Endometrial microvascular endothelial cells (primary cell): ENCODE results near the gene DENND1C. TPM values are rescaled to one million over a fixed set of nuclear protein-coding genes. Genes with fewer than 3 reads are reported as not detected.

Source experiments
- in situ Hi-C: cut with HindIII; loops from 2 replicates; pipeline ENCODE4 v1.10.0; 2017; ENCODE audit warnings: low sequenced_read_pairs, low pct_unique_long_range_greater_than_20kb; ENCODE audit errors: inconsistent ontology term
- total RNA-seq: library from RNA; depleted of rRNA; stranded (reverse); fragments of >200 nt; gene quantifications from one replicate; pipeline ENCODE4 v1.2.3, GENCODE V29; 2015; ENCODE audit errors: inconsistent ontology term

The DENND1C gene
- total RNA-seq, 1 donor from 2014 or later, result not detected

GRCh38 chr19:6484230-6484629 lies 2.6 kb upstream of the DENND1C start:
- in situ Hi-C loops, result no loop called here

DNA sequence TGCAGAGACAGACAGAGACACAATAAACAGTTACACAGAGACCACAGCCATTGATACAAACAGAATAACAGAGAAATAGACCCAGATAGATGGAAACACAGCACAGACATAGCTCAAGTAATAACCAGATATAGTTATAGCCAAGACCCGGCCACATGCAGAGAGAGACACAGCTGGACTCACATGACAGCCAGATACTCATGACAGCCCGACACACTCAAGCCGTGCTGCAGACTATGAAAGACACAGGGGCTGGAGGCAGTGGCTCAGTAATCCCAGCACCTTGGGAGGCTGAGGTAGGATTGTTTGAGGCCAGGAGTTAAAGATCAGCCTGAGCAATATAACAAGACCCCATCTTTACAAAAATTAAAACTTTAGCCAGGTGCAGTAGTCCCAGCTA lies 1.6 kb upstream of the DENND1C start:
- in situ Hi-C loops, result no loop called here

DNA sequence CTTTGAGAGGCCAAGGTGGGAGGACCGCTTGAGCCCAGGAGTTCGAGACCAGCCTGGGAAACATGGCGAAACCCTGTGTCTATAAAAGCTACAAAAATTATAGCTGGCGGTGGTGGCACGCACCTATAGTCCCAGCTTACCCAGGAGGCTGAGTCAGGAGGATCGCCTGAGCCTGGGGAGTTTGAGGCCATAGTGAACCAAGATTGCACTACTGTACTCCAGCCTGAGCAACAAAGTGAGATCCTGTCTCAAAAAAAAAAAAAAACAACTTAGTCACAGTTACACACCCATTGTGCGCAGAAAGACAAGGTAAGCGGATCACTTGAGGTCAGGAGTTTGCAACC lies 728 bp upstream of the DENND1C start:
- in situ Hi-C loops, result no loop called here

DNA sequence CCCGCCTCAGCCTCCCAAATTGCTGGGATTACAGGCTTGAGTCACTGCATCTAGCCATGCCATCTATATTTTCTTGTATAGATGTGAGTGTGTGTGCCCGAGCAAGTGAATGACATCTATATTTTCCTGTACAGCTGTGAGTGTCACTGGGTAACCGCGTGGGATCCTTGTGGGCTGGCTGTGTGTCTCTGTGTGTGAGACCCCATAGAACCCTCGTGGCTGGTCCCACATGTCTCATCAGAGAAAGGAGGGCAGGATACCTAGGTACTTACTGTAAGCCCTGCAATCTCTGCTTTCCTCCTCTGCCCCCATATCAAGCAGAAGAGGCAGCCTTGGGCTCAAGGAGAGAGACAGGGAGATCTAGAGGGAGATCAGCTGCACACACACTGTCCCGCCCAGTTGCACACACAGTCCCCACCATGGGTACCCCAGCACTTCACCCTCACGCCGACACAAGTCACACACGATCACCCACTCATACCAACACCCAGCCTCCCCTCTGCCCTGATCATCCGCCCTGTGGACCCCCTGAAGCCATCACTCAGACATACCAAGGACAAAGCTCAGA lies 655 bp downstream of the DENND1C start:
- in situ Hi-C loops, result no loop called here

GRCh38 chr19:6479836-6480398 lies 1.7 kb downstream of the DENND1C start:
- in situ Hi-C loops, result no loop called here

DNA sequence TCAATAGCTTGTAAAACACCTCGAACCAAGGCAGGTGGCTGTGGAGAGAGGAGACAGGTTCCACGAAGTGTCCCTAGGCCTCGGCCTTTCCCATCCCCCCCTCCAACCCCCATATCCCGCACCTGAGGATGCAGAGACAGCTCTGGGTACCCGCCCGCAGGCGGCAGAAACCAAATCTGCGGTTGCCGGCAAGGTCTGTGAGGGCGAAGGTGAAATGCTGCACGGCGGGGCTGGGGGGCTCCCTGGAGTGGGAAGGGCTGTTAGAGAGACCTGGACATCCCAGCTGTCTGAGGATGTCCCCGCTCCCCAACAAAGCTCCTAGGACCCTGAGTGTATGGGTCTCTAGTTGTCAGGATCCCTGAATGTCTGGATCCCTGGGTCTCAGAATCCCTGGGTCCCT lies 2.8 kb downstream of the DENND1C start:
- in situ Hi-C loops, result no loop called here

- in situ Hi-C loops, result no loop called here
Observed at GRCh38 chr19:6476896-6477431, 4.6 kb downstream of the DENND1C start.

GRCh38 chr19:6476155-6476895 lies 5.3 kb downstream of the DENND1C start:
- in situ Hi-C loops, result no loop called here

DNA sequence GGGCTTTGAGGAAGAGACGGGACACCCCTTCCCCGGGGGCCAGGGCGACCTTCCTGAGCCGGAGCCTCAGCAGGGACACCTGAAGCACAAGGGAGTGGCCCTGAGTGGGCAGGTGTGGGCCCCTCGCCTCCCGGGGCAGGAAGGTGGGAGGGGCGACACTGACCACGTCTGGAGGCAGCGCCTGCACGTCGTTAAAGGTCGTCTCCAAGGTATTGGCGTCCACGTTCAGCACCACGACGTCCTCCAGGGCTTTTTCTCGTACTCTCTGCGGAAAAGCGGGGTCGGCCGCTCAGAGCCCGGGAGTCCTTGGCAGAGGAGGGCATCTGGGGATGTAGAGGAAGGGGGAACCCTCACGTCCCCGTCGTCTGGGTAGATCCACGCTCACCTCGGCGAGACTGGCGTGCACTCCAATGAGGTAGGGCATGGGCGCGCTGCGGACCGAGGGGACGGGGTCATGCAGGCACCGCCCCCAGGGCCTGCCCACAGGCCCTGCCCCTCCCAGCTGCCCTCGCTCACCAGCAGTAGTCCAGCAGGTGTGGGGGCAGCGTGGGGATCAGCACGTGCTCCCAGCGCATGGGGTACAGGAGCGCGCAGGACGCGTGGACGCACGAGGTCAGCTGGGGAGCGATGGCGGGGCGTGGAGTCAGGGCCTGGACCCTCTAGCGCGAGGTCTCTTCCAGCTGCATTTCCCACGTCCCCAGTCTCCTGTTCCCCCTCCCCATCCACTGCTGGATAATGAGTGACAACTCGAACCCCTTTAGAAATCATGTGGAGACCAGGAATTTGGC lies 6.1 kb downstream of the DENND1C start:
- in situ Hi-C loops, result no loop called here

DNA sequence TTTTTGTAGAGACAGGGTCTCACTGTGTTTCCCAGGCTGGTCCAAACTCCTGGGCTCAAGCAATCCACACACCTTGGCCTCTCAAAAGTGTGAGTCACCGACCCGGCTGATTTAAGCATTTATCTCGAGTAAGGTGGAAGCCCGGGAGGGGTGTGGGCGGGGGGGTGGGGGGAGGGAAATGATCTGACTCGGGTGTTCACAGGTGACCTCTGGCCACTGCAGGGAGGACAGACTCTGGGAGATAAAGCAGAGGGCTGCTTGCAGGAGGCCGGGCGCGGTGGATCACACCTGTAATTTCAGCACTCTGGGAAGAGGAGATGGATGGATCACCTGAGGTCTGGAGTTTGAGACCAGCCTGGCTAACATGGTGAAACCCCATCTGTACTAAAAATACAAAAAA lies 7.9 kb downstream of the DENND1C start:
- in situ Hi-C loops, result no loop called here

DNA sequence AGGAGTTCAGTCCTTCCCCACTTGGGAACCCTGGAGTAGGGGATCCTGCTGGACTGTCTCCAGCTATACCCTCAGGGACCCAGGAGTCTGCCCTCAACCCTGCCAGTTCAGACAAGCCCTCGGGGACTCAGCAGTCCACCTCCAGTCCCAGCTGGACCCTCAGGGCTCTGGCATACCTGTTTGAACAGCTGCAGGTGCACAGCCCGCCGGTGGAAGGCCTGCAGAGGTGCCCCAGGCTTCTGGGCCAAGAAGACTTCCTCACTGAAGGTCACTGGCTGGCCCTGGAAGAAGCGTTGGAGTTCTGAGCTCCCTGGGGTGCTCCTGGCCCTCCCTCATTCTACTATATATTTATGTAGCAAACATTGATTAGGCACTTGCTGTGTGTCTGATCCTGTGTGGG lies 8.9 kb downstream of the DENND1C start:
- in situ Hi-C loops, result no loop called here

DNA sequence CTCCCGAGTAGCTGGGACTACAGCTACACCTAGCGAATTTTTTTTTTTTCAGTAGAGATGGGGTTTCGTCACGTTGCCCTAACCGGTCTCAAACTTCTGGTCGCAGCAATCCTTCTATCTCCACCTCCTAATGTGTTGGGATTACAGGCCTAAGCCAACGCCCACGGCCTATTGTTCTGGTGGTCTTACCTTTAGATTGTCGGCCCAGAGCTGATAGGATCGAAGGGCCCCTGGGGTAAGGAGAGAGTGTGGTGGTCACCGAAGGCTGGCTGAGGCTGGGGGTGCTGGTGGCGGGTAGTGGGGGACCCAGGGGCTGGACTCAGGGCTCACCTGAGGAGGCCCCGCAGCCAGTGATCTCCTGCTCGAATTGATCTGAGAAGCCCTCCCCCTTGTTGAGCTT lies 10.5 kb downstream of the DENND1C start:
- in situ Hi-C loops, result no loop called here

DNA sequence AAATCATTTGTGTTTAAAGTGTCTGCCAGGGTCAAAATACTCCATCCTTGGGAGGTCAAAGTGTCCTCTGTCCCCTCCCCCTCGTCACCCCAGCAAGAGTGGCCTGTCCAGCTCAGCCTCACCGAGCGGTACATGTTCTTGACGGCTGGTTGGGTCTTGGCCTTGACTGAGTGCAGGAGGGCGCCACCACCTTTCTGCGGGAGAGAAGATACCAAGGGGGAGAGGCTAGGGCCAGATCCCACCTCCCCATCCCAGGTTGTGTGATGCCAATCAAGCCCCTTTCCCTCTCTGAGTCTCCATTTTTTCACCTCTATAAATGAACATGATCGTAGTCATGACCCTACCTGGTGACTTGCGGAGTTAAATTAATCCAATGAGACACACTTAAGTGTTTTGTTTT lies 11.4 kb downstream of the DENND1C start:
- in situ Hi-C loops, result no loop called here

DNA sequence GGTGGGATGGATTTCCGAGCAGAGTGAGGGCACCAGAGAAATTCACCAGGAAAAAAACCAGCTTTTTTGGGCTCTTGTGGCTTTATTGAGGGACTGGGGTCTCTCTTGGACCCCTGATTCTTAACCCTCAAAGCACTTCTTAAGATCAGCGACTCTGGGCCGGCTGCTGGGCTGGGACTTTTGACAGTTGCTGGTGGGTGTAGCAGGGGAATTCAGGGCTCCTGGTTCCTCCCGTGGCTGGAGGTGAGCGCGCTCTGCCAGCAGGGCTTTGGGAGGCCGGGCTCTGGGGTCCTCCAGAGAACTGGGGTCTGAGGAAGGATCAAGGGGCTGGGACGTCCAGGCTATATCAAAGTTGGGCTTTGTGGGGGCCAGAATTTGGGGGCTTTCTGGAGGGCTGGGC lies 14.2 kb downstream of the DENND1C start:
- in situ Hi-C loops, result no loop called here

- in situ Hi-C loops, result no loop called here
Observed at GRCh38 chr19:6466526-6467248, 14.9 kb downstream of the DENND1C start.

GRCh38 chr19:6465663-6466062 lies 15.9 kb downstream of the DENND1C start:
- in situ Hi-C loops, result no loop called here

GRCh38 chr19:6465006-6465405 lies 16.6 kb downstream of the DENND1C start:
- in situ Hi-C loops, result no loop called here

DNA sequence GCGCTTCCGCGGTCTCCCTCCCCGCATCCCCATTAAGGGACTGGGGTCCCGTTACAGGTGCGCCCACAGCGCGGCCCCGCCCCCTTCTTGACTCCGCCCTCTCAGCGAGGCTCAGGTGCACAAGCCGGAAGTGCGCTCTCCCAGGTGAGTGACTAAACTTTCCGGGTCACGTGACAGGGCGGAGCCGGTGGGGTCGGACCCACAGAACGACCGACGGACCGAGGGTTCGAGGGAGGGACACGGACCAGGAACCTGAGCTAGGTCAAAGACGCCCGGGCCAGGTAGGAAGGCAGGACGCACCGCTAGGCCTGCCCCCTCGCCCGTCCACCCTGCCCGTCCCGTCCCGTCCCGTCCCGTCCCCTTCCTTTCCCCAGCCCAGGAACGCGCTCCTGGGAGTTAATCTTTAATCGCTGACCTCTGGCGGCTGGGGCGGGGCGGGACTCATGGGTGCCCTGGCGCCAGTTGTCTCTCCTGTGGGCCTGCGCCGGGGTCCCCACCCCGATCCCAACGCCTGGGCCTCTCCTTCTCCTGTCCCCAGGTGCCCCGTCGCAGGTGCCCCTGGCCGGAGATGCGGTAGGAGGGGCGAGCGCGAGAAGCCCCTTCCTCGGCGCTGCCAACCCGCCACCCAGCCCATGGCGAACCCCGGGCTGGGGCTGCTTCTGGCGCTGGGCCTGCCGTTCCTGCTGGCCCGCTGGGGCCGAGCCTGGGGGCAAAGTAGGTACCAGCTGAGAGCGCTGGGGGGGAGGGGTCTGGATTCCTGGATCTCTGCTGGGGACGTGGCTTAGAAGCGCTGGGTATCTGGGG lies 17.3 kb downstream of the DENND1C start, which contains the start of gene CRB3:
Gene CRB3, plus strand, starts transcription at position 202 of the 804 bp plus-strand sequence. Its CDS starts 431 bp downstream, at position 633.
- in situ Hi-C loops, result no loop called here
